Osteocyte (in vitro differentiated cells): ENCODE results near the gene AP1AR. TPM values are rescaled to one million over a fixed set of nuclear protein-coding genes. Genes with fewer than 3 reads are reported as not detected.
"Not testable (repeated sequence)": the region's sequence is repeated elsewhere in the genome, so short reads cannot be mapped to it uniquely, and the experiment has no call there.

Experiments used
- DNase-seq: peaks from one replicate; pipeline ENCODE4 v3.0.0; 2021; ENCODE audit warnings: mixed read lengths; ENCODE audit not compliant: unreplicated experiment; ENCODE audit errors: extremely low spot score
- H3K27ac Mint-ChIP-seq: one replicate; pipeline ENCODE4 v1.8.0; 2021; ENCODE audit warnings: mild to moderate bottlenecking, mixed read lengths; ENCODE audit not compliant: unreplicated experiment
- H3K27me3 Mint-ChIP-seq: one replicate; pipeline ENCODE4 v1.8.0; 2021; ENCODE audit warnings: mixed read lengths; ENCODE audit not compliant: unreplicated experiment
- H3K36me3 Mint-ChIP-seq: one replicate; pipeline ENCODE4 v1.8.0; 2021; ENCODE audit warnings: mixed read lengths; ENCODE audit not compliant: unreplicated experiment
- H3K4me1 Mint-ChIP-seq: one replicate; pipeline ENCODE4 v1.8.0; 2021; ENCODE audit warnings: mixed read lengths; ENCODE audit not compliant: unreplicated experiment
- H3K4me3 Mint-ChIP-seq: one replicate; pipeline ENCODE4 v1.8.0; 2021; ENCODE audit warnings: mild to moderate bottlenecking, moderate library complexity, mixed read lengths; ENCODE audit not compliant: unreplicated experiment
- H3K9me3 Mint-ChIP-seq: one replicate; pipeline ENCODE4 v1.8.0; 2021; ENCODE audit warnings: mixed read lengths; ENCODE audit not compliant: unreplicated experiment
- total RNA-seq: library from RNA; stranded (reverse); gene quantifications from 2 replicates; pipeline ENCODE4 v1.2.1, GENCODE V29; 2021
- TF ChIP-seq, protein P1 (sequence below): fragments of 200-600 bp; sonication (generic); IDR thresholded peaks from 2 replicates; pipeline ENCODE4 v1.5.0; 2021; ENCODE audit warnings: antibody characterized with exemption, mild to moderate bottlenecking, moderate library complexity

AP1AR gene
- total RNA-seq, 1 donor from 2014 or later = 13.4 TPM

GRCh38 chr4:112201915-112202505 is 29.6 kb upstream of the AP1AR start:
- Mint-ChIP-seq H3K36me3 (no peaks in the 10 kb centered on the region), H3K4me3 (no peak overlapping the region), H3K4me1 (no peaks in the 10 kb centered on the region), H3K27ac (no peak overlapping the region), H3K9me3 (no peaks in the 10 kb centered on the region), H3K27me3 (peaks cover 25% of the 10 kb centered on the region)
- no peak for DNase-seq
- TF ChIP-seq, protein P1, sequence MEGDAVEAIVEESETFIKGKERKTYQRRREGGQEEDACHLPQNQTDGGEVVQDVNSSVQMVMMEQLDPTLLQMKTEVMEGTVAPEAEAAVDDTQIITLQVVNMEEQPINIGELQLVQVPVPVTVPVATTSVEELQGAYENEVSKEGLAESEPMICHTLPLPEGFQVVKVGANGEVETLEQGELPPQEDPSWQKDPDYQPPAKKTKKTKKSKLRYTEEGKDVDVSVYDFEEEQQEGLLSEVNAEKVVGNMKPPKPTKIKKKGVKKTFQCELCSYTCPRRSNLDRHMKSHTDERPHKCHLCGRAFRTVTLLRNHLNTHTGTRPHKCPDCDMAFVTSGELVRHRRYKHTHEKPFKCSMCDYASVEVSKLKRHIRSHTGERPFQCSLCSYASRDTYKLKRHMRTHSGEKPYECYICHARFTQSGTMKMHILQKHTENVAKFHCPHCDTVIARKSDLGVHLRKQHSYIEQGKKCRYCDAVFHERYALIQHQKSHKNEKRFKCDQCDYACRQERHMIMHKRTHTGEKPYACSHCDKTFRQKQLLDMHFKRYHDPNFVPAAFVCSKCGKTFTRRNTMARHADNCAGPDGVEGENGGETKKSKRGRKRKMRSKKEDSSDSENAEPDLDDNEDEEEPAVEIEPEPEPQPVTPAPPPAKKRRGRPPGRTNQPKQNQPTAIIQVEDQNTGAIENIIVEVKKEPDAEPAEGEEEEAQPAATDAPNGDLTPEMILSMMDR = no peak

GRCh38 chr4:112203593-112203992 is 28.0 kb upstream of the AP1AR start:
- H3K36me3 Mint-ChIP-seq = no peaks in the 10 kb centered on the region
- H3K27me3 Mint-ChIP-seq = peaks cover 27% of the 10 kb centered on the region
- H3K9me3 Mint-ChIP-seq = no peaks in the 10 kb centered on the region
- no peak overlapping the region for H3K27ac Mint-ChIP-seq
- TF ChIP-seq, protein P1 = no peak
- no peak overlapping the region for H3K4me3 Mint-ChIP-seq
- no peaks in the 10 kb centered on the region for H3K4me1 Mint-ChIP-seq
- DNase-seq = no peak

- TF ChIP-seq, protein P1 = no peak
- no peaks in the 10 kb centered on the region for H3K9me3 Mint-ChIP-seq
- no peaks in the 10 kb centered on the region for H3K36me3 Mint-ChIP-seq
- H3K27ac Mint-ChIP-seq = no peak overlapping the region
- no peak overlapping the region for H3K4me3 Mint-ChIP-seq
- H3K4me1 Mint-ChIP-seq = no peaks in the 10 kb centered on the region
- no peak for DNase-seq
- peaks cover 31% of the 10 kb centered on the region for H3K27me3 Mint-ChIP-seq
These were observed 25.2 kb upstream of the AP1AR start for GRCh38 chr4:112206431-112206830.

- H3K27ac Mint-ChIP-seq, H3K9me3 Mint-ChIP-seq, H3K4me3 Mint-ChIP-seq, H3K36me3 Mint-ChIP-seq, DNase-seq, H3K4me1 Mint-ChIP-seq: not testable (repeated sequence)
- H3K27me3 Mint-ChIP-seq = peaks cover 34% of the 10 kb centered on the region
These were observed 23.2 kb upstream of the AP1AR start for GRCh38 chr4:112208137-112209095.

- Mint-ChIP-seq H3K36me3 (no peaks in the 10 kb centered on the region), H3K4me1 (no peaks in the 10 kb centered on the region), H3K27ac (no peak overlapping the region), H3K9me3 (no peaks in the 10 kb centered on the region), H3K27me3 (peaks cover 29% of the 10 kb centered on the region), H3K4me3 (no peak overlapping the region)
- no peak for DNase-seq
- TF ChIP-seq, protein P1 = no peak
These were observed 20.8 kb upstream of the AP1AR start for GRCh38 chr4:112210777-112211176.
